Measurements from ENCODE around the gene MGAT2. TPM values are rescaled to one million over a fixed set of nuclear protein-coding genes. Genes with fewer than 3 reads are reported as not detected.

The MGAT2 gene
- total RNA-seq, 2 donors from 2014 or later = 21.4 to 23.5 TPM

DNA sequence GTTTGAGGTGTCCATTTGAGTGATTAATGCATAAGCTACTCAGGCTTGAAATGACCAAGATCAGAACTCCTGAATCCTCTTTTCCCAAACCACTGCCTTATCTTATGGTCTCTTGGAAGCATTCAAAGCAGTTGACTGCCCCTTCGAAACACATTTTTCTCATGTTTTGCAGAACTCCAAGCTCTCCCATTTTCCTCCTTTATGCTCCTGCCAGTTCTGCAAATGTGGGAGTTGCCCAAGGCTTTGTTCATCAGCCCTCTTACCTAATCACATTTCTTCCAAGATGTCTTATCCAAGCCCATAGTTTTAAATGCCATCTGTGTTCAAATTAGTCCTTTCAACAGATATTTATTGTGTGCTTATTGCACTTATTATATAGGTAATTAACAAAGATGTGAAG, 16.3 kb downstream of the MGAT2 start:
- Histone ChIP-seq H3K27me3 (ENCODE audit: control insufficient read depth, insufficient read depth, low read length, poor library complexity, severe bottlenecking) (no peaks in the 10 kb centered on the region), H3K4me1 (ENCODE audit: control insufficient read depth, insufficient read depth, low read length) (peaks cover 11% of the 10 kb centered on the region), H3K9ac (ENCODE audit: extremely low read depth, low read length, poor library complexity, severe bottlenecking) (no peak overlapping the region), H3K9me3 (ENCODE audit: control insufficient read depth, low read length) (no peaks in the 10 kb centered on the region), H3K4me3 (ENCODE audit: low read length) (no peak overlapping the region), H3K36me3 (ENCODE audit: control insufficient read depth, insufficient read depth, low read length) (peaks cover 23% of the 10 kb centered on the region), H3K27ac (ENCODE audit: low read depth, low read length) (no peak overlapping the region)
- Mint-ChIP-seq H3K4me3 (no peak overlapping the region), H3K4me1 (peaks cover 21% of the 10 kb centered on the region), H3K9me3 (no peaks in the 10 kb centered on the region), H3K27me3 (ENCODE audit: insufficient read depth) (no peaks in the 10 kb centered on the region), H3K27ac (no peak overlapping the region), H3K36me3 (ENCODE audit: low read depth) (peaks cover 38% of the 10 kb centered on the region)
- 84 to 100% methylated on average over 1 of the region's 1 CpG for WGBS, 2 experiments (ENCODE audit: insufficient coverage in 1 of 2, insufficient read length in 1 of 2)
- TF ChIP-seq, protein P1, sequence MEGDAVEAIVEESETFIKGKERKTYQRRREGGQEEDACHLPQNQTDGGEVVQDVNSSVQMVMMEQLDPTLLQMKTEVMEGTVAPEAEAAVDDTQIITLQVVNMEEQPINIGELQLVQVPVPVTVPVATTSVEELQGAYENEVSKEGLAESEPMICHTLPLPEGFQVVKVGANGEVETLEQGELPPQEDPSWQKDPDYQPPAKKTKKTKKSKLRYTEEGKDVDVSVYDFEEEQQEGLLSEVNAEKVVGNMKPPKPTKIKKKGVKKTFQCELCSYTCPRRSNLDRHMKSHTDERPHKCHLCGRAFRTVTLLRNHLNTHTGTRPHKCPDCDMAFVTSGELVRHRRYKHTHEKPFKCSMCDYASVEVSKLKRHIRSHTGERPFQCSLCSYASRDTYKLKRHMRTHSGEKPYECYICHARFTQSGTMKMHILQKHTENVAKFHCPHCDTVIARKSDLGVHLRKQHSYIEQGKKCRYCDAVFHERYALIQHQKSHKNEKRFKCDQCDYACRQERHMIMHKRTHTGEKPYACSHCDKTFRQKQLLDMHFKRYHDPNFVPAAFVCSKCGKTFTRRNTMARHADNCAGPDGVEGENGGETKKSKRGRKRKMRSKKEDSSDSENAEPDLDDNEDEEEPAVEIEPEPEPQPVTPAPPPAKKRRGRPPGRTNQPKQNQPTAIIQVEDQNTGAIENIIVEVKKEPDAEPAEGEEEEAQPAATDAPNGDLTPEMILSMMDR (conservative IDR thresholded peaks at IDR 0.05) = no peak
- DNase-seq = no peak

DNA sequence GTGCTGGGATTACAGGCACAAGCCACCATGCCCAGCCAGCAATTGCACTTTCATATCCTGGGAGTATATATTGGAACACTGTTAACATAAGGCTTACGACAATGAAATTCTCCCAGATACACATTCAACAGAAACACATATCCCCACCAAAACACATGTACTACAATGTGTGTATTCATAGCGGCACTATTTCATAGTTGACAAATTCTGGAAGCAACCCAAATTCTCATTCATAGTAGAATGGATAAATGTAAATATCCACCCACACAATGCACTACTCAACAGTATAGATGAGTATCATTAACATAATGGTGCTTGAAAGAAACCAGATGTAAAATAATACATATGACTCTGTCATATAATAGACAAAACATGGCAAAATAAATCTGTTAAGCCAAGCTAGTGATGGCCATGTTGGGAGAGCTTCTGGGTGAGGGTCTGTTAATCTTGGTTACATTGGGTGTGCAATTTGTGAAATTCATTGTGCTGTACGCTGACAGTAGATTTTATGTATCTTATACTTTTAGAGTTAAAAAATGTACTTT, 17.0 kb downstream of the MGAT2 start:
- no peak overlapping the region for H3K9ac ChIP-seq (ENCODE audit: extremely low read depth, low read length, poor library complexity, severe bottlenecking)
- H3K9me3 Mint-ChIP-seq = no peaks in the 10 kb centered on the region
- peaks cover 11% of the 10 kb centered on the region for H3K4me1 ChIP-seq (ENCODE audit: control insufficient read depth, insufficient read depth, low read length)
- no peak for DNase-seq
- H3K27ac ChIP-seq (ENCODE audit: low read depth, low read length) = no peak overlapping the region
- no peaks in the 10 kb centered on the region for H3K27me3 ChIP-seq (ENCODE audit: control insufficient read depth, insufficient read depth, low read length, poor library complexity, severe bottlenecking)
- no peak overlapping the region for H3K4me3 ChIP-seq (ENCODE audit: low read length)
- H3K27me3 Mint-ChIP-seq (ENCODE audit: insufficient read depth) = no peaks in the 10 kb centered on the region
- no peaks in the 10 kb centered on the region for H3K9me3 ChIP-seq (ENCODE audit: control insufficient read depth, low read length)
- peaks cover 23% of the 10 kb centered on the region for H3K36me3 ChIP-seq (ENCODE audit: control insufficient read depth, insufficient read depth, low read length)
- H3K4me1 Mint-ChIP-seq = peaks cover 25% of the 10 kb centered on the region
- H3K36me3 Mint-ChIP-seq (ENCODE audit: low read depth) = peaks cover 35% of the 10 kb centered on the region
- no peak overlapping the region for H3K4me3 Mint-ChIP-seq
- 100% methylated on average over 3 of the region's 3 CpGs; no CpG with 5 or more reads in 1 of the 2 experiments for WGBS, 2 experiments (ENCODE audit: insufficient coverage in 1 of 2, insufficient read length in 1 of 2)
- TF ChIP-seq, protein P1 (conservative IDR thresholded peaks at IDR 0.05) = no peak
- no peak overlapping the region for H3K27ac Mint-ChIP-seq

DNA sequence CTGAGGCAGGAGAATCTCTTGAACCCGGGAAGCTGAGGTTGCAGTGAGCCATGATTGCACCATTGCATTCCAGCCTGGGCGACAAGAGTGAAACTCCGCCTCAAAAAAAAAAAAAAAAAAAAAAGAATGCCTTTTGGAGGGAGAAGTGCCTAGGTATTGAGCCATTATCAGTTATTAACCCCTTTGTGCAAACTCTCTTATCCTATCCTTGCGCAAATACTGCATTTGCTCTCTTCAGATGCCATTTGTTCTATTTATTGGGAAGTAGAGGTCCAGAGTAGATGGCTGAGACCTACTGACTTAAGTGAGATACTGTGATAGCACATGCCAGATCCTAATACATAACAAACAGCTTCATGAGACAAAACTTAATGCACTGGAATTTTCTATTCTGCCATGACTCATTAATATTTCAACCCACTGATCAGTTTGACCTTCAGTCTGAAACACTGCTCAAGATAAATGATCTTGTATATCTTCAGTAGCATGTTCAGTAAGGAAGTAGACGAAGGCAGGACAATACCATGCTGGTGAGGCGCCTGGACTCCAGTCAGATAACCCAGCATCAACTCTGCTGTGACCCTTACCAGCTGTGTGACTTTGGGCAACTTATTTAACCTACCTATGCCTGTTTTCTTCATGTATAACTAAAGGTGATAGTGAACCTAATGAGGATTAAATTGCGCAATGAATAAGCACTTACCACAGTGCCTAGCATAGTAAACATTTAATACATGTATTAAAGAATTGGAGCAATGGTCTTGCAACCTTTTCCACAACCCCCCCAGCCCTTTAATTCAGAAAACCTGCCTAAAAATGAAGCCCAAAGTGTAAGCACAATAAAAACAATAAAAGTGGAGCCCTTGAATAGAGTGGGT, 20.2 kb downstream of the MGAT2 start:
- Mint-ChIP-seq H3K9me3 (no peaks in the 10 kb centered on the region), H3K4me1 (peaks cover 24% of the 10 kb centered on the region), H3K27me3 (ENCODE audit: insufficient read depth) (no peaks in the 10 kb centered on the region), H3K36me3 (ENCODE audit: low read depth) (peaks cover 39% of the 10 kb centered on the region), H3K27ac (peak overlapping the region; percentile 74), H3K4me3 (no peak overlapping the region)
- WGBS, 2 experiments (ENCODE audit: insufficient coverage in 1 of 2, insufficient read length in 1 of 2) = 89 to 95% methylated on average over 5 of the region's 7 CpGs
- Histone ChIP-seq H3K27ac (ENCODE audit: low read depth, low read length) (peak overlapping the region; percentile 8), H3K9me3 (ENCODE audit: control insufficient read depth, low read length) (no peaks in the 10 kb centered on the region), H3K9ac (ENCODE audit: extremely low read depth, low read length, poor library complexity, severe bottlenecking) (no peak overlapping the region), H3K4me3 (ENCODE audit: low read length) (no peak overlapping the region), H3K27me3 (ENCODE audit: control insufficient read depth, insufficient read depth, low read length, poor library complexity, severe bottlenecking) (no peaks in the 10 kb centered on the region), H3K36me3 (ENCODE audit: control insufficient read depth, insufficient read depth, low read length) (peaks cover 29% of the 10 kb centered on the region), H3K4me1 (ENCODE audit: control insufficient read depth, insufficient read depth, low read length) (peaks cover 11% of the 10 kb centered on the region)
- no peak for DNase-seq
- TF ChIP-seq, protein P1 (conservative IDR thresholded peaks at IDR 0.05) = no peak

Measured in endodermal cell (in vitro differentiated cells).